HL-60 (cell line): ENCODE measurements around the gene BCAS3.

Source experiments
- GABPA ChIP-seq: IDR thresholded peaks from 2 replicates; pipeline ENCODE4 v1.6.1; 2012; ENCODE audit warnings: low read depth
- POLR2AphosphoS5 ChIP-seq: IDR thresholded peaks from 2 replicates; pipeline ENCODE4 v1.6.1; 2012; ENCODE audit warnings: low read depth
- REST ChIP-seq: IDR thresholded peaks from 2 replicates; pipeline ENCODE4 v1.6.1; 2012; ENCODE audit warnings: low read depth; ENCODE audit not compliant: insufficient replicate concordance
- SPI1 ChIP-seq: IDR thresholded peaks from 2 replicates; pipeline ENCODE4 v1.6.1; 2012; ENCODE audit warnings: low read depth, mild to moderate bottlenecking, borderline replicate concordance
- TF ChIP-seq, protein P1 (sequence below): IDR thresholded peaks from one replicate; pipeline ENCODE4 v1.5.1; 2011; ENCODE audit warnings: low read length, control low read depth, inconsistent platforms; ENCODE audit not compliant: insufficient read depth

DNA sequence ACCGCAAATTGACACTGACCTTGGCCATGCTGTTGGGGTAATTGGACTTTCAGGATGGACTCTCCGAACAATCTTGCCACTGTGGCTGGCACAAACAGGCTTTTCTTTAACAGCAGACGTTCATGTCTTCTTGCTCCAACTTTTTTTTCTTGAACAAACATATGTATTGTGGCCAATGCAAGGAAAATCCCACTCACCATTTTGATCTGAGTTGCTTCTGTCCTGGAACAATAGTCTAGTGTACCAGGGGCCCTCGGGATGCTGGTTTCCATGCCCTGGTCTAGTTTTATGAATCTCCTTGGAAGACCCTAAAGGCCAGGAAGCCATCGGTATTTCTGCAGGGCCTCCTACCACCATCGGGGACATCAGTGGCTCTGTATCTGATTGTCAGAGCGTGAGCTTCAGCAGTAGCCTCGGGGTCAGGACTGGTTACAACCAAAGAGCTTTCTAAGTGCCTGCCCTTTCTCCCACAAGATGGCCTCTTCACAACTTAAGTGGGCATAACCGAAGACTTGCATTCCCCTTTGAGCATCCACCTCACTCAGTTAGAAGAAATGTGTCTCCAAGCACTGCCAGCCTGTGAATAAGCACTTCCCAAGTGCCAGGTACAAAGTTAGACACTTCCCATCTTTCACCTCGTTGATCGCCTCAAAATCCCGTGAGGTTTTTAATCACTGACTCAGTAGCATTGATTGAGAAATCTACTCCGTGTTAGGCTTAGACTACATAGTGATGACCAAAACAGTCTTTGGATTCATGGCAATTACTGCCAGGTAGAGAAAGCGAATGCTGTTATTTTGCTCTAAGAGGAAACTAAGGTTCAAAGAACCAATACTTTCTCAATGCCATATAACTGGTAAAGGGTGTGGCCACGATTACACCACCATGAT is 635.0 kb downstream of the BCAS3 start:
- TF ChIP-seq, protein P1, sequence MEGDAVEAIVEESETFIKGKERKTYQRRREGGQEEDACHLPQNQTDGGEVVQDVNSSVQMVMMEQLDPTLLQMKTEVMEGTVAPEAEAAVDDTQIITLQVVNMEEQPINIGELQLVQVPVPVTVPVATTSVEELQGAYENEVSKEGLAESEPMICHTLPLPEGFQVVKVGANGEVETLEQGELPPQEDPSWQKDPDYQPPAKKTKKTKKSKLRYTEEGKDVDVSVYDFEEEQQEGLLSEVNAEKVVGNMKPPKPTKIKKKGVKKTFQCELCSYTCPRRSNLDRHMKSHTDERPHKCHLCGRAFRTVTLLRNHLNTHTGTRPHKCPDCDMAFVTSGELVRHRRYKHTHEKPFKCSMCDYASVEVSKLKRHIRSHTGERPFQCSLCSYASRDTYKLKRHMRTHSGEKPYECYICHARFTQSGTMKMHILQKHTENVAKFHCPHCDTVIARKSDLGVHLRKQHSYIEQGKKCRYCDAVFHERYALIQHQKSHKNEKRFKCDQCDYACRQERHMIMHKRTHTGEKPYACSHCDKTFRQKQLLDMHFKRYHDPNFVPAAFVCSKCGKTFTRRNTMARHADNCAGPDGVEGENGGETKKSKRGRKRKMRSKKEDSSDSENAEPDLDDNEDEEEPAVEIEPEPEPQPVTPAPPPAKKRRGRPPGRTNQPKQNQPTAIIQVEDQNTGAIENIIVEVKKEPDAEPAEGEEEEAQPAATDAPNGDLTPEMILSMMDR, result no peak
- TF ChIP-seq REST, result no peak
- TF ChIP-seq GABPA, result no peak
- no peak for TF ChIP-seq POLR2AphosphoS5
- no peak for TF ChIP-seq SPI1
